ENCODE data around the gene FN3KRP.

DNA sequence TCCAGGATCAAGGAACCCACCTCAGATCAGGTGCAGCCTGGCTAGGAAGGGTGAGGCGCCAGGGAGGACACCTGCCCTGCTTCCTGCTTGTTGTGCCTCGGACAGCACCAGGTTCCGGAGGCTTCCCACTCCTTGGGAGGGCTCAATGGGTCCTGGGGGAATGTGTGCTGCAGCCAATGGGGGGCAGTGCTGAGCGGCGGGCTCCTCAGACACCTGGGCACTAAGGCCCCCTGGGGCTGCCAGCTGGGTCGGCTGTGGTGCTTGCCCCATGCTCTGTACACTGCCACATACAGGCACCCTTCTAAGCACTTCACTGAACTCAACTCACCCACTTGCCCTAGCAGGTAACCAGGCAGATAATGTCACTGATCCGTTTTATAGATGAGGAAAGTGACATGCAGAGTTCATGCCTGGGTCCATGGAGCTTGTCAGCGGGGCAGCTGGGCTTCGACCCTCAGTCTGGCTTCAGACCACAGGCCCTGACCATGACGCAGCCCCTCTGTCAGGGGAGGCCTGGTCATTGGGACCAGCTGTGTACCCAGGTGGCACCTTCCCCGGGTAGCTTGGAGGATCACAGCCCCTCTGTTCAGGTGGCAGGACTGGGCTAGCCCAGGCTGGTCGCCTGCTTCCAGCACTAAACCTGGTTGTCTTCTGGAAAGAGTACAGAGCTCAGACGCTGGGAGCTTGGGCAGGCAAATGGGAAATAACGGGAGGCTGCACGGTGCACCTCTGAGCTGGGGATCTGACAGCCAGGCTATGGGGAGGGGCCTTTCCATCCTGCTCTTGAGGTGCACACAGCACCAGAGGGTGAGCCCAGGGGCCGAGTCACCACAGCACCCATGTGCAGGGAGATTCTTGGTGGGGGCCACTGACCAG, 27.1 kb downstream of the FN3KRP start:
- TF ChIP-seq FOXK2 (IDR thresholded peaks at IDR 0.05) (no peak), NFIC (IDR thresholded peaks at IDR 0.05; ENCODE audit: low read depth, low read length) (no peak), EP300 (IDR thresholded peaks at IDR 0.05; ENCODE audit: borderline replicate concordance in 1 of 2, control insufficient read depth in 1 of 2, low read depth in 2 of 2, low read length in 2 of 2) (no peak), POLR2AphosphoS2 (IDR thresholded peaks at IDR 0.05; ENCODE audit: low read depth, low read length) (no peak), SIX5 (IDR thresholded peaks at IDR 0.05; ENCODE audit: low read depth, low read length, severe bottlenecking) (no peak), GATAD2B (conservative IDR thresholded peaks at IDR 0.05; ENCODE audit: low read depth) (no peak), POLR2A (IDR thresholded peaks at IDR 0.05; ENCODE audit: low read depth, low read length) (no peak)
- TF ChIP-seq, protein P1, sequence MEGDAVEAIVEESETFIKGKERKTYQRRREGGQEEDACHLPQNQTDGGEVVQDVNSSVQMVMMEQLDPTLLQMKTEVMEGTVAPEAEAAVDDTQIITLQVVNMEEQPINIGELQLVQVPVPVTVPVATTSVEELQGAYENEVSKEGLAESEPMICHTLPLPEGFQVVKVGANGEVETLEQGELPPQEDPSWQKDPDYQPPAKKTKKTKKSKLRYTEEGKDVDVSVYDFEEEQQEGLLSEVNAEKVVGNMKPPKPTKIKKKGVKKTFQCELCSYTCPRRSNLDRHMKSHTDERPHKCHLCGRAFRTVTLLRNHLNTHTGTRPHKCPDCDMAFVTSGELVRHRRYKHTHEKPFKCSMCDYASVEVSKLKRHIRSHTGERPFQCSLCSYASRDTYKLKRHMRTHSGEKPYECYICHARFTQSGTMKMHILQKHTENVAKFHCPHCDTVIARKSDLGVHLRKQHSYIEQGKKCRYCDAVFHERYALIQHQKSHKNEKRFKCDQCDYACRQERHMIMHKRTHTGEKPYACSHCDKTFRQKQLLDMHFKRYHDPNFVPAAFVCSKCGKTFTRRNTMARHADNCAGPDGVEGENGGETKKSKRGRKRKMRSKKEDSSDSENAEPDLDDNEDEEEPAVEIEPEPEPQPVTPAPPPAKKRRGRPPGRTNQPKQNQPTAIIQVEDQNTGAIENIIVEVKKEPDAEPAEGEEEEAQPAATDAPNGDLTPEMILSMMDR (IDR thresholded peaks at IDR 0.05 in 2 of 3, conservative IDR thresholded peaks at IDR 0.05 in 1 of 3; ENCODE audit: control insufficient read depth in 2 of 3, extremely low read depth in 1 of 3, insufficient read depth in 1 of 3, low read depth in 3 of 3, low read length in 3 of 3), result no peak
- TF ChIP-seq, protein P2, sequence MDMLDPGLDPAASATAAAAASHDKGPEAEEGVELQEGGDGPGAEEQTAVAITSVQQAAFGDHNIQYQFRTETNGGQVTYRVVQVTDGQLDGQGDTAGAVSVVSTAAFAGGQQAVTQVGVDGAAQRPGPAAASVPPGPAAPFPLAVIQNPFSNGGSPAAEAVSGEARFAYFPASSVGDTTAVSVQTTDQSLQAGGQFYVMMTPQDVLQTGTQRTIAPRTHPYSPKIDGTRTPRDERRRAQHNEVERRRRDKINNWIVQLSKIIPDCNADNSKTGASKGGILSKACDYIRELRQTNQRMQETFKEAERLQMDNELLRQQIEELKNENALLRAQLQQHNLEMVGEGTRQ (IDR thresholded peaks at IDR 0.05; ENCODE audit: borderline replicate concordance, low read depth, low read length), result no peak
- TF ChIP-seq, protein P3, sequence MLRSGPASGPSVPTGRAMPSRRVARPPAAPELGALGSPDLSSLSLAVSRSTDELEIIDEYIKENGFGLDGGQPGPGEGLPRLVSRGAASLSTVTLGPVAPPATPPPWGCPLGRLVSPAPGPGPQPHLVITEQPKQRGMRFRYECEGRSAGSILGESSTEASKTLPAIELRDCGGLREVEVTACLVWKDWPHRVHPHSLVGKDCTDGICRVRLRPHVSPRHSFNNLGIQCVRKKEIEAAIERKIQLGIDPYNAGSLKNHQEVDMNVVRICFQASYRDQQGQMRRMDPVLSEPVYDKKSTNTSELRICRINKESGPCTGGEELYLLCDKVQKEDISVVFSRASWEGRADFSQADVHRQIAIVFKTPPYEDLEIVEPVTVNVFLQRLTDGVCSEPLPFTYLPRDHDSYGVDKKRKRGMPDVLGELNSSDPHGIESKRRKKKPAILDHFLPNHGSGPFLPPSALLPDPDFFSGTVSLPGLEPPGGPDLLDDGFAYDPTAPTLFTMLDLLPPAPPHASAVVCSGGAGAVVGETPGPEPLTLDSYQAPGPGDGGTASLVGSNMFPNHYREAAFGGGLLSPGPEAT (IDR thresholded peaks at IDR 0.05; ENCODE audit: low read depth), result no peak
- TF ChIP-seq, protein P4, sequence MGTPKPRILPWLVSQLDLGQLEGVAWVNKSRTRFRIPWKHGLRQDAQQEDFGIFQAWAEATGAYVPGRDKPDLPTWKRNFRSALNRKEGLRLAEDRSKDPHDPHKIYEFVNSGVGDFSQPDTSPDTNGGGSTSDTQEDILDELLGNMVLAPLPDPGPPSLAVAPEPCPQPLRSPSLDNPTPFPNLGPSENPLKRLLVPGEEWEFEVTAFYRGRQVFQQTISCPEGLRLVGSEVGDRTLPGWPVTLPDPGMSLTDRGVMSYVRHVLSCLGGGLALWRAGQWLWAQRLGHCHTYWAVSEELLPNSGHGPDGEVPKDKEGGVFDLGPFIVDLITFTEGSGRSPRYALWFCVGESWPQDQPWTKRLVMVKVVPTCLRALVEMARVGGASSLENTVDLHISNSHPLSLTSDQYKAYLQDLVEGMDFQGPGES (IDR thresholded peaks at IDR 0.05), result no peak
- TF ChIP-seq, protein P5, sequence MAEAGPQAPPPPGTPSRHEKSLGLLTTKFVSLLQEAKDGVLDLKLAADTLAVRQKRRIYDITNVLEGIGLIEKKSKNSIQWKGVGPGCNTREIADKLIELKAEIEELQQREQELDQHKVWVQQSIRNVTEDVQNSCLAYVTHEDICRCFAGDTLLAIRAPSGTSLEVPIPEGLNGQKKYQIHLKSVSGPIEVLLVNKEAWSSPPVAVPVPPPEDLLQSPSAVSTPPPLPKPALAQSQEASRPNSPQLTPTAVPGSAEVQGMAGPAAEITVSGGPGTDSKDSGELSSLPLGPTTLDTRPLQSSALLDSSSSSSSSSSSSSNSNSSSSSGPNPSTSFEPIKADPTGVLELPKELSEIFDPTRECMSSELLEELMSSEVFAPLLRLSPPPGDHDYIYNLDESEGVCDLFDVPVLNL (IDR thresholded peaks at IDR 0.05; ENCODE audit: low read depth, low read length), result no peak

All from GM12878 (cell line).